MM.1S (cell line): ENCODE measurements around the gene DNER.

Experiments
- DNase-seq: peaks from one replicate; pipeline ENCODE4 v3.0.0-alpha.2; 2015
- H2AFZ ChIP-seq: fragments of 300-600 bp; sonication (generic); 2 replicates; pipeline ENCODE4 v1.6.0; 2016; ENCODE audit warnings: antibody characterized with exemption, low read length
- H3F3A ChIP-seq: fragments of 300-600 bp; sonication (generic); 2 replicates; pipeline ENCODE4 v1.6.1; 2016; ENCODE audit warnings: mild to moderate bottlenecking, antibody characterized with exemption, low read length, moderate library complexity, mixed read lengths; ENCODE audit not compliant: insufficient read depth
- H3K27ac ChIP-seq: fragments of 300-600 bp; sonication (generic); 2 replicates; pipeline ENCODE4 v1.5.1; 2016; ENCODE audit warnings: mild to moderate bottlenecking, low read length
- H3K27me3 ChIP-seq: fragments of 300-600 bp; sonication (generic); replicated peaks from 2 replicates; pipeline ENCODE4 v1.6.0; 2016; ENCODE audit warnings: low read length; ENCODE audit not compliant: insufficient read depth
- H3K36me3 ChIP-seq: fragments of 300-600 bp; sonication (generic); replicated peaks from 2 replicates; pipeline ENCODE4 v1.6.1; 2016; ENCODE audit warnings: mild to moderate bottlenecking, low read length, mixed read lengths; ENCODE audit not compliant: insufficient read depth
- H3K4me1 ChIP-seq: fragments of 300-600 bp; sonication (generic); 2 replicates; pipeline ENCODE4 v1.6.1; 2016; ENCODE audit warnings: low read length, mixed read lengths
- H3K4me2 ChIP-seq: fragments of 300-600 bp; sonication (generic); 2 replicates; pipeline ENCODE4 v1.6.0; 2016; ENCODE audit warnings: low read depth, low read length
- H3K4me3 ChIP-seq: fragments of 300-600 bp; sonication (generic); 2 replicates; pipeline ENCODE4 v1.5.1; 2016; ENCODE audit warnings: low read length, mixed read lengths
- H3K79me2 ChIP-seq: fragments of 300-600 bp; sonication (generic); 2 replicates; pipeline ENCODE4 v1.6.1; 2016; ENCODE audit warnings: mixed run types, low read length, mixed read lengths
- H3K9ac ChIP-seq: fragments of 300-600 bp; sonication (generic); 2 replicates; pipeline ENCODE4 v1.6.1; 2016; ENCODE audit warnings: low read length, mixed read lengths
- H3K9me2 ChIP-seq: fragments of 300-600 bp; sonication (generic); replicated peaks from 2 replicates; pipeline ENCODE4 v1.6.1; 2016; ENCODE audit warnings: mild to moderate bottlenecking, low read length, mixed read lengths; ENCODE audit not compliant: insufficient read depth
- H3K9me3 ChIP-seq: fragments of 300-600 bp; sonication (generic); replicated peaks from 2 replicates; pipeline ENCODE4 v1.6.1; 2016; ENCODE audit warnings: mild to moderate bottlenecking, low read length, mixed read lengths; ENCODE audit not compliant: insufficient read depth
- H4K20me1 ChIP-seq: fragments of 300-600 bp; sonication (generic); 2 replicates; pipeline ENCODE4 v1.6.1; 2016; ENCODE audit warnings: mild to moderate bottlenecking, low read length, moderate library complexity, mixed read lengths; ENCODE audit not compliant: insufficient read depth
- EZH2 ChIP-seq: fragments of 300-600 bp; sonication (generic); optimal IDR thresholded peaks from 2 replicates; pipeline ENCODE3; 2017; ENCODE audit warnings: low read depth, mild to moderate bottlenecking, antibody characterized with exemption, low read length, mixed read lengths
- EZH2phosphoT487 ChIP-seq: fragments of 300-600 bp; sonication (generic); IDR thresholded peaks from 2 replicates; pipeline ENCODE4 v1.6.1; 2018; ENCODE audit warnings: antibody characterized with exemption, low read length
- TF ChIP-seq, protein P1 (sequence below): fragments of 300-600 bp; sonication (generic); IDR thresholded peaks from 2 replicates; pipeline ENCODE4 v1.5.1; 2016; ENCODE audit warnings: antibody characterized with exemption, low read length, mixed read lengths

Gene DNER

GRCh38 chr2:229363185-229363814 lies 351.1 kb downstream of the DNER start:
- Histone ChIP-seq H3K36me3 (no peaks in the 10 kb centered on the region), H3K4me2 (no peak overlapping the region), H3F3A (no peaks in the 10 kb centered on the region), H3K4me3 (no peak overlapping the region), H4K20me1 (no peaks in the 10 kb centered on the region), H3K4me1 (no peaks in the 10 kb centered on the region), H3K9me2 (no peaks in the 10 kb centered on the region), H3K9ac (no peak overlapping the region), H3K9me3 (no peaks in the 10 kb centered on the region), H3K27me3 (no peaks in the 10 kb centered on the region), H2AFZ (no peak overlapping the region), H3K27ac (no peak overlapping the region), H3K79me2 (no peaks in the 10 kb centered on the region)
- DNase-seq, result no peak
- TF ChIP-seq EZH2phosphoT487 (no peak), EZH2 (no peak)
- TF ChIP-seq, protein P1, sequence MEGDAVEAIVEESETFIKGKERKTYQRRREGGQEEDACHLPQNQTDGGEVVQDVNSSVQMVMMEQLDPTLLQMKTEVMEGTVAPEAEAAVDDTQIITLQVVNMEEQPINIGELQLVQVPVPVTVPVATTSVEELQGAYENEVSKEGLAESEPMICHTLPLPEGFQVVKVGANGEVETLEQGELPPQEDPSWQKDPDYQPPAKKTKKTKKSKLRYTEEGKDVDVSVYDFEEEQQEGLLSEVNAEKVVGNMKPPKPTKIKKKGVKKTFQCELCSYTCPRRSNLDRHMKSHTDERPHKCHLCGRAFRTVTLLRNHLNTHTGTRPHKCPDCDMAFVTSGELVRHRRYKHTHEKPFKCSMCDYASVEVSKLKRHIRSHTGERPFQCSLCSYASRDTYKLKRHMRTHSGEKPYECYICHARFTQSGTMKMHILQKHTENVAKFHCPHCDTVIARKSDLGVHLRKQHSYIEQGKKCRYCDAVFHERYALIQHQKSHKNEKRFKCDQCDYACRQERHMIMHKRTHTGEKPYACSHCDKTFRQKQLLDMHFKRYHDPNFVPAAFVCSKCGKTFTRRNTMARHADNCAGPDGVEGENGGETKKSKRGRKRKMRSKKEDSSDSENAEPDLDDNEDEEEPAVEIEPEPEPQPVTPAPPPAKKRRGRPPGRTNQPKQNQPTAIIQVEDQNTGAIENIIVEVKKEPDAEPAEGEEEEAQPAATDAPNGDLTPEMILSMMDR, result no peak

- H3F3A ChIP-seq, result no peaks in the 10 kb centered on the region
- H3K79me2 ChIP-seq, result no peaks in the 10 kb centered on the region
- no peaks in the 10 kb centered on the region for H3K36me3 ChIP-seq
- H3K4me1 ChIP-seq, result no peaks in the 10 kb centered on the region
- TF ChIP-seq EZH2, result no peak
- TF ChIP-seq EZH2phosphoT487, result no peak
- TF ChIP-seq, protein P1, result no peak
- no peak overlapping the region for H3K9ac ChIP-seq
- H3K27ac ChIP-seq, result no peak overlapping the region
- no peaks in the 10 kb centered on the region for H3K9me2 ChIP-seq
- H4K20me1 ChIP-seq, result no peaks in the 10 kb centered on the region
- H3K4me3 ChIP-seq, result no peak overlapping the region
- no peaks in the 10 kb centered on the region for H3K9me3 ChIP-seq
- H3K27me3 ChIP-seq, result no peaks in the 10 kb centered on the region
- no peak overlapping the region for H2AFZ ChIP-seq
- DNase-seq, result no peak
- no peak overlapping the region for H3K4me2 ChIP-seq
These were observed 363.5 kb downstream of the DNER start for GRCh38 chr2:229350883-229351282.

- no peak overlapping the region for H3K9ac ChIP-seq
- no peaks in the 10 kb centered on the region for H4K20me1 ChIP-seq
- H3K9me3 ChIP-seq, result no peaks in the 10 kb centered on the region
- no peaks in the 10 kb centered on the region for H3K4me1 ChIP-seq
- H3K27me3 ChIP-seq, result no peaks in the 10 kb centered on the region
- H3K36me3 ChIP-seq, result no peaks in the 10 kb centered on the region
- no peak for DNase-seq
- no peaks in the 10 kb centered on the region for H3K9me2 ChIP-seq
- no peaks in the 10 kb centered on the region for H3K79me2 ChIP-seq
- no peak overlapping the region for H3K27ac ChIP-seq
- TF ChIP-seq, protein P1, result no peak
- TF ChIP-seq EZH2 (no peak), EZH2phosphoT487 (no peak)
- no peak overlapping the region for H2AFZ ChIP-seq
- H3K4me2 ChIP-seq, result no peak overlapping the region
- H3K4me3 ChIP-seq, result no peak overlapping the region
- H3F3A ChIP-seq, result no peaks in the 10 kb centered on the region
These were observed 364.1 kb downstream of the DNER start for GRCh38 chr2:229350117-229350805.
